Skeletal muscle tissue (tissue), 4 donors: ENCODE results near the gene LENG8. TPM values are rescaled to one million over a fixed set of nuclear protein-coding genes. Genes with fewer than 3 reads are reported as not detected.
"Not testable (repeated sequence)": the region's sequence is repeated elsewhere in the genome, so short reads cannot be mapped to it uniquely, and the experiment has no call there.

Experiments
- H3K27ac ChIP-seq: one replicate; pipeline ENCODE4 v1.7.0; 2013; ENCODE audit warnings: mild to moderate bottlenecking, low read depth, low read length, inconsistent platforms
- H3K27me3 ChIP-seq, 3 donors: one replicate each; pipeline ENCODE4 v1.7.0; 2013; ENCODE audit warnings: low read length in 3 of 3; ENCODE audit not compliant: control insufficient read depth in 3 of 3, insufficient read depth in 3 of 3
- H3K36me3 ChIP-seq, 3 donors: one replicate each; pipeline ENCODE4 v1.7.0; 2013; ENCODE audit warnings: low read length in 3 of 3; ENCODE audit not compliant: control insufficient read depth in 3 of 3, insufficient read depth in 3 of 3
- H3K4me1 ChIP-seq, 3 donors: one replicate each; pipeline ENCODE4 v1.7.0; 2013; ENCODE audit warnings: low read length in 3 of 3, mild to moderate bottlenecking in 3 of 3; ENCODE audit not compliant: control insufficient read depth in 3 of 3, insufficient read depth in 3 of 3
- H3K4me3 ChIP-seq, 3 donors: one replicate each; pipeline ENCODE4 v1.7.0; 2013; ENCODE audit warnings: low read length in 3 of 3
- H3K9ac ChIP-seq, 3 donors: one replicate each; pipeline ENCODE4 v1.7.0; 2013; ENCODE audit warnings: low read length in 3 of 3, mild to moderate bottlenecking in 3 of 3, moderate library complexity in 2 of 3, low read depth in 1 of 3
- H3K9me3 ChIP-seq, 3 donors: one replicate each; pipeline ENCODE4 v1.7.0; 2013; ENCODE audit warnings: low read length in 3 of 3; ENCODE audit not compliant: control insufficient read depth in 3 of 3
- total RNA-seq: library from RNA; depleted of rRNA; stranded (reverse); fragments of >200 nt; gene quantifications from one replicate; pipeline ENCODE4 v1.2.3, GENCODE V29; 2014
- donor health status: Osteomylitis.

Gene LENG8
- total RNA-seq, 1 donor from 2014 or later = 15.1 TPM

GRCh38 chr19:54464630-54465425, 15.8 kb downstream of the LENG8 start:
- Histone ChIP-seq H3K4me1 (peaks cover 16 to 29% (median 26%) of the 10 kb centered on the region in 3 donors), H3K27me3 (peaks cover under 1 to 8% (median 7%) of the 10 kb centered on the region in 3 donors), H3K9me3 (no peaks in the 10 kb centered on the region), H3K36me3 (peaks cover 7 to 13% (median 9%) of the 10 kb centered on the region in 3 donors), H3K9ac (peak overlapping the region; percentile 63 to 84 (median 79)), H3K4me3 (peak overlapping the region; percentile 72 to 80 (median 78)), H3K27ac (peak overlapping the region; percentile 91)

DNA sequence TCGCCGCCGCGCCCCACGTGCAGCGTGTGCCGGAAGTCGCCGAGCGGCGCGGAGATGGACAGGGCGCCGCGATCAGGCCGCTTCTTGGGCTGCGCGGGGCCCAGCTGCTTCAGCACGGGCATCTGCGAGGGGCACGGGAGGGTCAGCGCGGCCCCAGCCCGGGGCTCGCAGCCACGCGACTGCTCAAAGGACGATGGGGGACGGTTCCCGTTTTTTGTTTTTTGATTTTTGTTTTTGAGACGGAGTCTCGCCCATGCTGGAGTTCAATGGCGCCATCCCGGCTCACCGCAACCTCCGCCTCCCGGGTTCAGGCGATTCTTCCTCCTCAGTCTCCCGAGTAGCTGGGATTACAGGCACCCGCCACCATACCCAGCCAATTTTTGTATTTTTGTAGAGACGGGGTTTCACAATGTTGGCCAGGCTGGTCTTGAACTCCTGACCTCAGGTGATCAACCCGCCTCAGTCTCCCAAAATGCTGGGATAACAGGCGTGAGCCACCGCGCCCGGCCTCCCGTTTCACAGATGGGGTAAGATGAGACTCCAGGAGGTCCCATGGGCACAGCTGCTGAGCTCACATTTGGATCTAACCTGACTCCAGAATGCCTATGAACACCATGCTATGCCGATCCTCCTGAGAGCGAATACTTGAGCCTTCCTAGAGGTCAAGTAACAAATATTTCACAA, 16.6 kb downstream of the LENG8 start:
- Histone ChIP-seq H3K9me3 (no peaks in the 10 kb centered on the region), H3K4me3 (no peak overlapping the region), H3K36me3 (peaks cover 3 to 7% (median 5%) of the 10 kb centered on the region in 3 donors), H3K4me1 (peaks cover 20 to 29% (median 25%) of the 10 kb centered on the region in 3 donors), H3K9ac (no peak overlapping the region), H3K27ac (no peak overlapping the region), H3K27me3 (peaks cover 6 to 12% (median 10%) of the 10 kb centered on the region in 3 donors)

GRCh38 chr19:54466110-54466480, 17.1 kb downstream of the LENG8 start:
- not testable (repeated sequence) for H3K36me3 ChIP-seq, H3K27ac ChIP-seq, H3K9ac ChIP-seq, H3K9me3 ChIP-seq, H3K4me3 ChIP-seq
- Histone ChIP-seq H3K27me3 (peaks cover 10 to 17% (median 14%) of the 10 kb centered on the region in 3 donors), H3K4me1 (peaks cover 25 to 33% (median 30%) of the 10 kb centered on the region in 3 donors)

DNA sequence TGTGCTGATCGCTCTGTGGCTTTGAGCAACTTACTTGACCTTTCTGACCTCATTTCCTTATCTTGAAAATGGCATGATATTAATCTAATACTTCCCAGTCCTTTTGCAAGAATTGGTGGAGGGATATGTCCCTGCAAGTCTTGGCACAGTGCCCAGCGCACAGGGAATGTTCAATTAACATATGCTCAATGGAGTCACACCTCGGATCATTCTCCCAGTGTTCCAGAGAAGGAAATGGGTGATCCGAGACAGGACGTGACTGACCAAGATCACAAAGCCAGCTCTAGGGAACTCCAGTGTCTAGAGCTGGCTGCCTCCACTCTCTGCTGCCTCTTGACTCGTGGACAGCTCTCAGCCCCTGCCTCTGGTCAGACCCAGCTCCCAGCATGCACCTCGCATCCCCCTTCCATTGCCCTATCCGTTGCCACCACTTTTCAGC, 20.5 kb downstream of the LENG8 start:
- peak overlapping the region; percentile 23 for H3K27ac ChIP-seq
- no peaks in the 10 kb centered on the region for H3K9me3 ChIP-seq
- H3K4me1 ChIP-seq = peaks cover 14 to 15% (median 14%) of the 10 kb centered on the region in 3 donors
- no peaks in the 10 kb centered on the region for H3K36me3 ChIP-seq
- no peak overlapping the region for H3K4me3 ChIP-seq
- peak overlapping the region in 1 of 3 donors; percentile 6 for H3K9ac ChIP-seq
- H3K27me3 ChIP-seq = peaks cover 19 to 27% (median 23%) of the 10 kb centered on the region in 3 donors

- H3K27ac ChIP-seq = peak overlapping the region; percentile 72
- peaks cover 14% of the 10 kb centered on the region in 3 donors for H3K4me1 ChIP-seq
- H3K4me3 ChIP-seq = no peak overlapping the region
- H3K9ac ChIP-seq = no peak overlapping the region
- peaks cover 19 to 27% (median 23%) of the 10 kb centered on the region in 3 donors for H3K27me3 ChIP-seq
- no peaks in the 10 kb centered on the region for H3K36me3 ChIP-seq
- H3K9me3 ChIP-seq = no peaks in the 10 kb centered on the region
Measured at GRCh38 chr19:54470276-54470887, 21.4 kb downstream of the LENG8 start.

GRCh38 chr19:54470991-54471782, 22.2 kb downstream of the LENG8 start:
- peaks cover 19 to 27% (median 23%) of the 10 kb centered on the region in 3 donors for H3K27me3 ChIP-seq
- no peaks in the 10 kb centered on the region for H3K36me3 ChIP-seq
- no peaks in the 10 kb centered on the region for H3K9me3 ChIP-seq
- H3K4me1 ChIP-seq = peaks cover 14% of the 10 kb centered on the region in 3 donors
- peak overlapping the region; percentile 29 to 40 (median 38) for H3K4me3 ChIP-seq
- H3K9ac ChIP-seq = peak overlapping the region in 2 of 3 donors; percentile 56 to 57
- peak overlapping the region; percentile 72 for H3K27ac ChIP-seq

DNA sequence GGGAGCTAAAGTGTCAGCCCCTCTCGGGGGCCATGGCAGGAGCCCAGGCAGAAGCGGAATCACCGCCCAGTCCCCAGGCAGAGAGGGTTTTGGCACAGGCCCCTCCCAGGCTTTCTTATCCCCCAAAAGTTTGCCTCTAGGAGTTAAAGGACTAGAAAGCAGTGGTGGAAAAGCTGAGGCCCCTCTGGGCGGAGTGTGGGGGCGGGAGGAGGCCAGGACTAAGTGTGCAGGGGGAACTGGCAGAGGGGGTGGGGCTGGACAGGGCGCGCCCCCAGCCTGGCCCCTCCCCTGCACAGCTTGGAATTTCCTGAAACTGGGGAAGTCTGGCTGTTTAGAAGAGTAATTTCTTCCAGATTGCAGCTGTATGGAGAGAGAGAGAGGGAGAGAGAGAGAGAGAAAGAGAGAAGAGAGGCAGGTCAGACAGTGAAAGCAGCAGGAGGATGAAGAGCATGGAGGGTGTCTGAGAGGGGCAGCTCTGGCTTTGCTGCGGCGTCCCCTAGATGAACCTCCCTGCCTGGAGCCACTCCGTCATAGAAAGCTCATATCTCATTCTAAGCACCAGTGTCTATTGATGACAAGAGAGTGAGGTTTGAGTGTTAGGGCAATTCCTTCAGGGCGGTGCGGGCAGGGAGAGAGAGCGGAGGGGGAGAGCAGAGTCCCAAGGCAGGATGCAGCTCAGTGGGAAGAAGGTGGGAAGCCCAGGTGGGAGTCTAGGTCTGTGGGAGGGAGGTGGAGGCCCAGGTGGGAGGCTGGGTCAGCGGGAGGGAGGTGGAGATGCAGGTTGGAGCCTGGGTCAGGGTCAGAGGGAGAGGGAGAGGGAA, 24.3 kb downstream of the LENG8 start, which contains the start of gene CDC42EP5:
Gene CDC42EP5 (minus strand): TSS at position 226 of the 821 bp plus-strand sequence. CDS start 7,749 bp downstream, outside the sequence.
- no peaks in the 10 kb centered on the region for H3K9me3 ChIP-seq
- peak within 1 kb of the TSS; percentile 56 for H3K27ac ChIP-seq
- H3K4me1 ChIP-seq = peaks cover 14% of the 10 kb centered on the region in 3 donors
- H3K4me3 ChIP-seq = peak within 1 kb of the TSS; percentile 36 to 45 (median 43)
- peak within 1 kb of the TSS; percentile 22 to 53 (median 33) for H3K9ac ChIP-seq
- H3K36me3 ChIP-seq = no peaks in the 10 kb centered on the region
- peaks cover 19 to 34% (median 31%) of the 10 kb centered on the region in 3 donors for H3K27me3 ChIP-seq

- Histone ChIP-seq H3K27ac (peak overlapping the region; percentile 56), H3K9me3 (no peaks in the 10 kb centered on the region), H3K36me3 (no peaks in the 10 kb centered on the region), H3K27me3 (peaks cover 19 to 34% (median 34%) of the 10 kb centered on the region in 3 donors), H3K4me1 (peaks cover 14% of the 10 kb centered on the region in 3 donors), H3K4me3 (no peak overlapping the region), H3K9ac (no peak overlapping the region)
Measured at GRCh38 chr19:54473892-54474372, 24.9 kb downstream of the LENG8 start.
